CD4-positive, alpha-beta T cell treated with Interleukin-17A for 4 hours (primary cell): ENCODE measurements around the gene NSL1.
A peak's percentile ranks its signal among the peaks of the same experiment; 100 is the strongest.

Experiments
- DNase-seq: peaks from one replicate; pipeline ENCODE4 v3.0.0-alpha.2; 2020; ENCODE audit warnings: mixed read lengths

Gene NSL1

DNA sequence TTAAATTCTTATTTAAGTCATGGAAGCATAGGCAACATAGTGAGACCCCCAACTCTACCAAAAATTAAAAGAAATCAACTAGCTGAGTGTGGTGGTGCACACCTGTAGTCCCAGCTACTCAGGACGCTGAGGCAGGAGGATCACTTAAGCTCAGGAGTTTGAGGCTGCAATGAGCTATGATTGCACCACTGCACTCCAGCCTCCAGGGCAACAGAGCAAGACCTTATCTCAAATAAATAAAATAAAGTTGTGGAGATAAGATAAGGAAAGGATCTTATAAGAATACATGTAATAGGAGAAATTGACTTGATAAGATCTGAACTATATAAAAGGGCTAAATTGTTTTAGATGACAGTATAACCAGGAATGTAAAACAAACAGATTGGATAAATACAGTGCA lies 89.7 kb downstream of the NSL1 start:
- DNase-seq, result no peak

GRCh38 chr1:212700892-212701819 lies 90.4 kb downstream of the NSL1 start:
- DNase-seq, result peak; percentile 34

DNA sequence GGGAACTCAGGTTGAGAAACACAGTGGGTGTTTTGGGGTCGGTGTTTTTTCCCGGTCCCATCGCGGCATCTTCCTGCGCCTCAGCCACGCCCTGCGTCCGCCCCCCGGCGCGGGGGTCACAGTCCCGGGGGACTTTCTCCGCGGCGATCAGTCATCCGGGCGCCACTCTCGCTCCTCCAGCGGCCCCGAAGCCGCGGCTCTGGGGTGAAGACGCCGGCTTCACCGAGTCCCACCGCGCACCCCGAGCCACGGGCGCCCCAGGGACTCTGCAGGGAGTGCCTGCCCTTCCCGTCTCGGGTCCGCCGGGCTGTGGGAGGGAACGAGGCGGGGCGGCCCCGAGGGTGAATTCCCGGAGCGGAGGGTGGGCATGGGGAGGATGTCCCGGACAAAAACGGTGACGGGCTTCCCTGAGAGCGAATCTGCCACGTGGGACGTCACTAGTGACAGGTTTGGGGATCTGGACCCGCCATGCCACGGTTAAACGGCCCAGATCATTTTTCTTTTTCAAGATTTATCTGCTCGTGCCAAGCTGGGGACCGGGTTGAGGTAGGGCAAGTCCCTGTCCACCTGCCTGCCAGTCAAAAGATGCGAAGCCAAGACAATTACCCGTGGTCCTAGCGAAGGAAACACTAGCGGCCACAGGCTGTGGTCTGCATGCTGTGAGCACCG lies 91.2 kb downstream of the NSL1 start:
- DNase-seq, result peak; percentile 50

GRCh38 chr1:212699625-212700222 lies 91.9 kb downstream of the NSL1 start, which contains the start of gene BATF3:
BATF3 (minus strand) TSS chr1:212699840; CDS start chr1:212699762, 78 bp downstream.
- peak; percentile 68 for DNase-seq

- peak; percentile 60 for DNase-seq
Observed at GRCh38 chr1:212699104-212699624, 92.4 kb downstream of the NSL1 start.

GRCh38 chr1:212698467-212699103 lies 93.0 kb downstream of the NSL1 start:
- no peak for DNase-seq

DNA sequence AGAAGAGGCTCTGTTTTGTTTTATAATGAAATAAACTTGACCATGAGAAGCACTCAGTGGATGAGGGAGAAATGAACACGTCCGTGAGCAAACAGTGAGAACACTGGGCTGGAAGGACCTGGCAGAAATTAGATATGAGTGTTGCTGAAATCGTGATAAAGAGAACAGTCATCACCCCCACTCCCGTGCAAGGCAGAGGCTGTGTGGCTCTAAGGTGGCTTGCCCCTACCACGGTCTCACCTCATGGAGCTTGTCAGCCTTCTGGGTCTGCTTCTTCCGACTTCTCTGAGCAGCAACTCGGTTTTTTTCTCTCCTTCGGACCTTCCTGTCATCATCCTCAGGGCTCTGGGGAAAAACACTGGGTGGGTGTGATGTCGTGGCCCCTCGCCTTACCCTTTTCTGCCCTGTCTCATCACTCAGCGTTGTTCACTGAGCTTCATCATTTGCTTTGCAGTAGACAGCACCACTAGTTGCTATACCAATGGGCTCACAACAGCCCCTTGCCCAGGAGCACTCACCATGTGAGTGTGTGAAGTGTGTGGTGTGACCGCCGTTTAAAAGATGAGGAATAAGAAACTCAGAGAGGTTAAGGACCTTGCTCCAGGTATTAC lies 94.8 kb downstream of the NSL1 start:
- no peak for DNase-seq

GRCh38 chr1:212692774-212693644 lies 98.6 kb downstream of the NSL1 start:
- no peak for DNase-seq

DNA sequence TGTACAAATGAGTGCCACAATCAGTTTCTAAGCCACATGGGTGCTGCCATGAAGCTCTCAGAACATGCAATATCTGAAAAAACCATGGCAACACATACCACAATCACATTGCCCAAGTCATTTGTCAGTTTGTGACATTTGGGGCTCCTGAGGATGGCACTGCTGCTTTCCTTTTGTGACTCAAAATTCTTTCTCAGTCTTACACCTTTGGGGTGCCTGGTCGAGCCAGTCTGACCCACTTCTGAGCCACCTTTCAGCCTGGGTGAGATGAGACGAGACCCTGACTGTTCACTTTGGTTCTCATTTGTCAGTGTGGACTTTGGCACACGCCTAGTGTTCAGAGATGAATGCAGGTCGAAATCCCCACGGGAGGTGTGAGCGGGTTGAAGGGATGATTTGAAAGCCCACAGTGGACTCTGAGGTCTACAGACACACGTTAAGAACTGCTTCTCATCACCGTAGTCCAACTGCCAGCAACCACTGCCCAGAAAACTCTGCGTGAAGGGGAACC lies 100.0 kb downstream of the NSL1 start:
- no peak for DNase-seq

DNA sequence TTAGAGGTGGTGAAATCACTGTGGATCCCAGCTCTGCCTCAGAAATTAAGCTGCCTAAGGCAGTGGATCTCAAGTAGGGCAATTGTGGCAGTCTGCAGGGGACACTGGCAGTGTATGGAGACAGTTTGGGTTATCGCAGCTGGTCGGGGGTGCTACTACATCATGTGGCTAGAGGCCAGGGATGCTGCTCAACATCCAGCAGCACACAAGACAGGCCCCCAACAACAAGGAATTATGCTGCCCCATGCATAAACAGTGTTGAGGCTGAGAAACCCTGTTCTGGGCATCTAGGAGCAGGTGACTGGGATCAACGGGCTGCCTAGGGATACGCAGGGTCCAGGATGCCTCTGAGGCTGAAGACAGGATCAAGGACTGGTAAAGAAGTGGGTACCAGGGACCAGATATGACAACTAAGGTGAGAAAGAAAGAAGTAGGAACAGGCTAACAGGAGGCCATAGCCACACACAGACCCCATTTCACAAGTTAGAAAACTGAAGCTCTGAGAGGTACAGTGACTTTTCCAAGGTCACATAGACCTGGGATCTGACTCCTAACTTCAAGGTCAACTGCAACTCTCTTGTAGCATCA lies 100.7 kb downstream of the NSL1 start:
- no peak for DNase-seq

DNA sequence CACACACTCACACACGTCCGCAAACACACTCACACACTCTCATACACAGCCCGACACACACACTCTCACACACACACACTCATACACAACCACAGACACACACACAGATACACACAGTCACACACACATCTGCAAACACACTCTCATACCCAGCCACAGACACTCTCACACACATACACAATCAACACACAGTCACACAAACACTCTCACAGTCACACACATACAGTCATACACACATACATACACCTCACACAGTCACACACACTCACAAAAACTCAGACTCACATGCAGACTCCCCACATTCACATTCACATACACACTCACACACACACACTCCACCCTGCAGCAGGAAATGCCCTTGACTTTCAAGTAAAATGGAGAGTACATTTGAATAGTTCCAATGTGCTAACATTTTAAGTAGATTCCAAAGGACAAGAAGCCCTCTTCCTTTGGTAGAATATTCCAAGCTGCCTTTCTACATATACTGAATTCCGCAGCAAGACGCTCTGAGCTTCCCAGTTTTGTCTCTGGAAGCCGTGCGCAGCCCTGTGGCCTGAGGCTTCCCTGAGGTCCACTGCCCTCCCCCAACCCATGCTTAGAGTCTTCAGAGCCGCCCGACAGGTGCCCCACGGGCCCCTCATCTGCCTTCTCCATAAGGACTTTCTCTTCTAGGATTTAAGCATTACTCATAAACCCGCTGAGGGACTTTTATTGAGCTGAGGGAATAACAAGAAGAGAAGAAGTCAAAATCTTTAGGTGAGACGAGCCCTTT lies 101.6 kb downstream of the NSL1 start:
- no peak for DNase-seq

GRCh38 chr1:212689196-212689725 lies 102.3 kb downstream of the NSL1 start:
- DNase-seq, result no peak

DNA sequence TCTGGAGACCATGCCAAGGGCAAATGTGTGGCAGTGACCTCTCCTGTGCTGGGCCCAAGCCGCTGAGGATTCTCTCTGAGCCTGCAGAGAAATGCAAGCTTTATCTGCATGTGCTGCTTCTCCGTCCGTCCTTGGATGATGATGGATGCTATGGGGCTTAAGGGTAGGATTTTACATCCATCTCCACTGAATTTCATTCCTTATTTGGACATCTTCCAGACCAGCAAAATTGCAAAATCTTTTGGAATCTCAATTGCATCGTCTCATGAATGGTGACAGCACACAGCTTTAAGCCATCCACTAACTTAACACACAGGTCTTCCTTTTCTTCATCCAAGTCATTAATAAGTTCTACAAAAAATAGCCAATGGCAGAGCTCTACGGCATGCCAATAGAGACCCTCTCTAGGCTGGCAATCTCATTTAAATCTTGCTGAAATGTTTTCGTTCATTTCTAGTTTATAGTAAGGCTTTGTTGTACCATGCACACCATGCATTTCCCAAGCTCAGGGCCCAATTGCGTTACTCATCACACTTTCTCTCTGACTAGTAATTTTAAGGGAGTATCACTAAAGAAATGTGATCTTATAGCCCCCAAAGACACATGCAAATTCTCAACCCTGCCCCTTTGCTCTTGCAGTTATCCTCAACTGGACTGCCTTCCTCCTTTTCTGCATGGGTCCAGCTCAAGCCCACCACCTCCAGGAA lies 103.1 kb downstream of the NSL1 start:
- no peak for DNase-seq

DNA sequence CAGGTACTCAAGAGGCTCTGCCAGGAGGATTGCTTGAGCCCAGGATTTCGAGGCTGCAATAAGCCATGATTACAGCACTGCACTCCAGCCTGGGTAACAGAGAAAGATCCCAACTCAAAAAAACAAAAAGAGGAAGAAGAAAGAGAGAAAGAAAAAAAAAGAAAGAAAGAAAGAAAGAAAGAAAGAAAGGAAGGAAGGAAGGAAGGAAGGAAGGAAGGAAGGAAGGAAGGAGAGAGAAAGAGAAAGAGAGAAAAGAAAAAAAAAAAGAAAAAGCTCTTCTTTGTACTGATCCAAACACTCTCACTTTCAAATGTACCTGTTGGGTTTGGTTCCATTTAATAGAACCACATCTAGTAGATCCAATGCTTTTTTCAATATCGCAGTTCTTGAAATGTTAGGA lies 103.8 kb downstream of the NSL1 start:
- no peak for DNase-seq

- DNase-seq, result no peak
Observed at GRCh38 chr1:212686591-212686990, 105.0 kb downstream of the NSL1 start.

GRCh38 chr1:212686069-212686468 lies 105.5 kb downstream of the NSL1 start:
- no peak for DNase-seq

DNA sequence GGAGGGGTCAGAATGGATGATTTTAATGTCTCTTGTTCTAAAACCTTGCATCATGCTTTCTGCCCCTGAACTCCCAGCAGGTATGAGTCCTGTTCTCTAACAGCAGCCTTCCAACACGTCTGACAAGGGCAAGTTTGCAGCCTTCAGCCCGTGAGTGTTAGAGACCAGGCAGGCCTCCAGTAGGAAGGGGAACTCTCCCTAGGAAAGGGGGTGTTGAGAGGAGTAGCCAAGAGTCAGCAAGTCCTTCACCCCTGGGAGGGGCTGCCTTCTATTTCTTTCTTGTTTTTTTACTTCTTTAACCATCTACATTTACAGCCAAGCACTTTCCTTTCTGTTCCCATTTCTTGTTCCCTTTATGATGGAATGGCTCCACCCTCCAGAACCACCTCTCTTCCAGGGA lies 106.1 kb downstream of the NSL1 start:
- no peak for DNase-seq

- no peak for DNase-seq
Observed at GRCh38 chr1:212684521-212685090, 107.0 kb downstream of the NSL1 start.

- DNase-seq, result no peak
Observed at GRCh38 chr1:212684076-212684475, 107.5 kb downstream of the NSL1 start.
